Smooth muscle cell (in vitro differentiated cells): ENCODE measurements around the gene IL9. TPM values are rescaled to one million over a fixed set of nuclear protein-coding genes. Genes with fewer than 3 reads are reported as not detected.

Experiments used
- DNase-seq: peaks from one replicate; lab custom pipeline; 2025; ENCODE audit not compliant: unreplicated experiment; lab: John Stamatoyannopoulos, UW
- H2AFZ ChIP-seq: fragments of 200-600 bp; sonication (generic); 2 replicates; pipeline ENCODE4 v1.6.0; 2016; ENCODE audit warnings: antibody characterized with exemption, low read depth, mild to moderate bottlenecking
- H3F3A ChIP-seq: fragments of 200-600 bp; sonication (generic); 2 replicates; pipeline ENCODE4 v1.6.0; 2017; ENCODE audit warnings: antibody characterized with exemption, low read depth
- H3K27ac ChIP-seq: fragments of 200-600 bp; sonication (generic); 2 replicates; pipeline ENCODE4 v1.5.1; 2016; ENCODE audit warnings: low read depth, mild to moderate bottlenecking
- H3K27me3 ChIP-seq: fragments of 200-600 bp; sonication (generic); 2 replicates; pipeline ENCODE4 v1.6.1; 2016; ENCODE audit warnings: low read depth, mild to moderate bottlenecking
- H3K36me3 ChIP-seq: fragments of 200-600 bp; sonication (generic); 2 replicates; pipeline ENCODE4 v1.5.1; 2016; ENCODE audit warnings: low read depth
- H3K4me1 ChIP-seq: fragments of 200-600 bp; sonication (generic); 2 replicates; pipeline ENCODE4 v1.5.1; 2016; ENCODE audit warnings: low read depth
- H3K4me2 ChIP-seq: fragments of 200-600 bp; sonication (generic); 2 replicates; pipeline ENCODE4 v1.6.0; 2016; ENCODE audit warnings: mild to moderate bottlenecking
- H3K4me3 ChIP-seq: fragments of 200-600 bp; sonication (generic); 2 replicates; pipeline ENCODE4 v1.5.1; 2016; ENCODE audit warnings: mild to moderate bottlenecking
- H3K79me2 ChIP-seq: fragments of 200-600 bp; sonication (generic); 2 replicates; pipeline ENCODE4 v1.6.0; 2016; ENCODE audit warnings: low read depth, mild to moderate bottlenecking
- H3K9ac ChIP-seq: fragments of 200-600 bp; sonication (generic); 2 replicates; pipeline ENCODE4 v1.6.0; 2016; ENCODE audit warnings: low read depth
- H3K9me3 ChIP-seq: fragments of 200-600 bp; sonication (generic); replicated peaks from 2 replicates; pipeline ENCODE4 v1.5.1; 2016; ENCODE audit warnings: low read depth
- H4K20me1 ChIP-seq: fragments of 200-600 bp; sonication (generic); 2 replicates; pipeline ENCODE4 v1.6.0; 2016; ENCODE audit warnings: low read depth
- CTCF ChIP-seq: fragments of 200-600 bp; sonication (generic); IDR thresholded peaks from 2 replicates; pipeline ENCODE4 v1.5.1; 2017; ENCODE audit warnings: borderline replicate concordance, mild to moderate bottlenecking, antibody characterized with exemption; ENCODE audit not compliant: insufficient read depth, poor library complexity, severe bottlenecking
- WGBS: methylation state at CpG from one replicate; pipeline ENCODE4 v1.1.7; 2016; ENCODE audit warnings: low lambda C conversion rate; 5-methylcytosine and 5-hydroxymethylcytosine counted together
- polyA plus RNA-seq: library from polyadenylated mRNA; unstranded; fragments of >200 nt; fragmentation: Nextera tagmentation; extraction: Ambion mirVana; gene quantifications from 2 replicates; pipeline ENCODE4 v1.2.1, GENCODE V29; 2016
- total RNA-seq: library from RNA; depleted of rRNA; stranded (reverse); fragments of >200 nt; gene quantifications from 2 replicates; pipeline ENCODE4 v1.2.3, GENCODE V29; 2014

IL9 gene
- not detected in 2 replicates for total RNA-seq
- not detected in 2 replicates for polyA plus RNA-seq

- Histone ChIP-seq H3K79me2 (no peaks in the 10 kb centered on the region), H3K9ac (no peak within 1 kb of the TSS), H4K20me1 (no peaks in the 10 kb centered on the region), H3K4me2 (no peak within 1 kb of the TSS), H2AFZ (no peak within 1 kb of the TSS), H3K4me1 (no peaks in the 10 kb centered on the region), H3K27me3 (peaks cover 55% of the 10 kb centered on the region), H3F3A (no peaks in the 10 kb centered on the region), H3K9me3 (no peaks in the 10 kb centered on the region), H3K27ac (no peak within 1 kb of the TSS), H3K36me3 (no peaks in the 10 kb centered on the region), H3K4me3 (no peak within 1 kb of the TSS)
- 51% methylated on average over 7 of the region's 7 CpGs for WGBS
- TF ChIP-seq CTCF, result no peak
- DNase-seq, result no peak
Measured at GRCh38 chr5:135895474-135896006, at the start of gene IL9. Gene IL9, minus strand, starts transcription at chr5:135895841. Its CDS starts 25 bp downstream, at chr5:135895816.

GRCh38 chr5:135944967-135945560 is 49.4 kb upstream of the IL9 start:
- Histone ChIP-seq H3K36me3 (no peaks in the 10 kb centered on the region), H3K27ac (no peak overlapping the region), H4K20me1 (no peaks in the 10 kb centered on the region), H3K4me2 (no peak overlapping the region), H3K79me2 (no peaks in the 10 kb centered on the region), H3K4me3 (no peak overlapping the region), H2AFZ (no peak overlapping the region), H3K27me3 (no peaks in the 10 kb centered on the region), H3K9me3 (no peaks in the 10 kb centered on the region), H3F3A (no peaks in the 10 kb centered on the region), H3K9ac (no peak overlapping the region), H3K4me1 (no peaks in the 10 kb centered on the region)
- TF ChIP-seq CTCF, result peak; percentile 85
- DNase-seq, result no peak
- 2% methylated on average over 3 of the region's 3 CpGs for WGBS

- Histone ChIP-seq H3K4me1 (no peaks in the 10 kb centered on the region), H3K9ac (no peak overlapping the region), H3F3A (no peaks in the 10 kb centered on the region), H3K36me3 (no peaks in the 10 kb centered on the region), H3K27ac (no peak overlapping the region), H3K4me2 (no peak overlapping the region), H3K4me3 (no peak overlapping the region), H3K9me3 (no peaks in the 10 kb centered on the region), H3K79me2 (no peaks in the 10 kb centered on the region), H2AFZ (no peak overlapping the region), H4K20me1 (no peaks in the 10 kb centered on the region), H3K27me3 (no peaks in the 10 kb centered on the region)
- no peak for DNase-seq
- no peak for TF ChIP-seq CTCF
Measured at GRCh38 chr5:135944564-135944963, 48.9 kb upstream of the IL9 start.

- H3K36me3 ChIP-seq, result no peaks in the 10 kb centered on the region
- DNase-seq, result no peak
- no peak overlapping the region for H3K4me3 ChIP-seq
- H3K79me2 ChIP-seq, result no peaks in the 10 kb centered on the region
- H3K9me3 ChIP-seq, result no peaks in the 10 kb centered on the region
- H3K27ac ChIP-seq, result no peak overlapping the region
- H3F3A ChIP-seq, result no peaks in the 10 kb centered on the region
- no peaks in the 10 kb centered on the region for H3K4me1 ChIP-seq
- no peak overlapping the region for H3K9ac ChIP-seq
- no peaks in the 10 kb centered on the region for H4K20me1 ChIP-seq
- H3K27me3 ChIP-seq, result no peaks in the 10 kb centered on the region
- no peak overlapping the region for H2AFZ ChIP-seq
- TF ChIP-seq CTCF, result no peak
- no peak overlapping the region for H3K4me2 ChIP-seq
- 81% methylated on average over 3 of the region's 3 CpGs for WGBS
Measured at GRCh38 chr5:135942202-135942771, 46.6 kb upstream of the IL9 start.
